GM21390 (cell line): ENCODE measurements around the gene NWD2.

ENCODE experiments used
- ATAC-seq: cut with Tn5 transposase; IDR thresholded peaks from one replicate; pipeline ENCODE4 v1.9.1; 2021; ENCODE audit not compliant: unreplicated experiment

Gene NWD2

DNA sequence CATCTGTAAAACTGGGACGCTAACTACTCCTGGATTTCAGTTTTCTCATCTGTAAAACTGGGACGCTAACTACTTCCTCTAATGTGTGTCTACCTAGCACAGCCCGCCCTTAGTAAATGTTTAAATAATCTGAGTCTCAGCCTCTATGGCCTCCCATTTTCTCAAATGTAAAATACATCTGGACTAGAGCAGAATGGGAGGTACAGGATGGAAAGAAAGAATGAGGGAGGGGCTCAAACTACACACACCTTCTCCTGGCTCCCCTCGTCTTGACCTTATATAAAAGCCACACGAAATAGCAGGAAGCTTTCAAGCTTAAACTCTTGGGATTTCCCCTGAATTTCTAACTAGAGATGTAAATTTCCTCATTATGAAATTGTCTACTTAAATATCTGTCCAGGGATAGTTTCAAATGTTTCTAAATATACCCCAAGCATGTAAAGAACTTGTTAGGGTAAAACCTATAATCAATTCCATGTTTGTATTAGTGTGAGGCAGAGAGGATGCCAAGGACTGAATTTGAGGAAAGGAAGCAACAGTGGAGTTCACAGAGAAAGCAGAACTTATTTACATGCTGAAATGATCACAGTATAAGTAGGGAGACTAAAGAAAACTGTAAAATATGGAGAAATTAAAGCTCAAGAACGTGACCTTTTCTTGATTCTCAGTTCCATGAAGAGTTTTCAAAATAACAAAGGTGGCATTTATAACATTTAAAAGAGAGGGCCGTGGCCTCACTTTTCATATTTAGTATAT is 220.0 kb downstream of the NWD2 start:
- ATAC-seq: no peak

- ATAC-seq: no peak
Measured at GRCh38 chr4:37465296-37465695, 220.8 kb downstream of the NWD2 start.

DNA sequence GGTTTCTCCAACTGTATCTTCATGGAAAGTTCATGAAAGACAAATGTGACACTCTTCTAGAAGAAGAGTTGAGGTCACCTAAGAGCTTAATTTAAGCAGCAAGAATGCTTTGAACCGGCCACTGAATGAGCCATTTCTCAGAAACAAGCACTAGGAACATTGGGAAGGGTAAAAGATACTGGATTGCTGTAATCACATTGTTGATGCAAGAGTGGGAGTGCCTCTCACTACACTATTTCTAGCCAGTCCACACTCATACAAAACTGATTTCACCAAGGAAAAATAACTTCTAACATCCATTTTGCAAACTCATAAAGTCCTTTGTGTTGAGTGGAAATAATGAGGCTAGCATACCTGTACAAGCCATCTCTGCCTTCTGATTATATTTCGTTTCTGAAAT is 221.3 kb downstream of the NWD2 start:
- ATAC-seq: no peak

DNA sequence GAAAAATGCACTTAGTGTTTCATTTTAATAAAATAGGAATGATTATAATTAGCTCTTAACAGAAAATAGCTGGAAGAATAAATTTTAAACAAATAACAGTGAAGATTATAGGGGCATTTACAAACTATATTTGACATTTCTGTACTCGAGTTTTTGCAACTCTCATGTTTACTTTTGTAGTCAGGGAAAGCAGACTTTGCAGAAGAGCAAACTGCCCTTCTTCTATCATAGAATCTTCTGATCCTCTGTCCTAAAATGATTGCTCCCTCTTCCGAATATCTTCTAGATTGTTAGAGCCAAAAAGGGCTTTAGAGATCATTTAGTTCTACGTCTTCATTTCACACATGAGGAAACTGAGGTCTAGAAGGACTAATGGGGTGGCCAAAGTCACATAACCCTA is 222.7 kb downstream of the NWD2 start:
- ATAC-seq: no peak

DNA sequence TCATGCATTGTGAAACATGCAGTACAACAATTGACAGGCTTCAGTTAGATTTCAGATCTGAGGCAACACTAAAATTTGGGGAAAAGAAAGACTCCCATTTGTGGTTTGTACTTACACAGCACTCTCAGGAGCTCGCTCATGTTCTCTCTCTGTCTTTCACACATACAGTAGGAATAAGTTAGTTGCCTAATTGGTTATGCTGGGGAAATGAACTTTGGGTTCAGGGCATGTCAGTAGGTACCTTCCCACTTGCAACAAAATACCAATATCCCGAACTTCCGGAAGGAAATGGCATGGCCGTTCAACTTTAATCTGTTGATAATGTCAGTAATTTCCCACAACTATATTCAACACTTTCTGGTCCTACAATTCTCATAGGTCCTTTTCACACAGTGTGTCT is 223.3 kb downstream of the NWD2 start:
- no peak for ATAC-seq

GRCh38 chr4:37469286-37469685 is 224.7 kb downstream of the NWD2 start:
- ATAC-seq: no peak

DNA sequence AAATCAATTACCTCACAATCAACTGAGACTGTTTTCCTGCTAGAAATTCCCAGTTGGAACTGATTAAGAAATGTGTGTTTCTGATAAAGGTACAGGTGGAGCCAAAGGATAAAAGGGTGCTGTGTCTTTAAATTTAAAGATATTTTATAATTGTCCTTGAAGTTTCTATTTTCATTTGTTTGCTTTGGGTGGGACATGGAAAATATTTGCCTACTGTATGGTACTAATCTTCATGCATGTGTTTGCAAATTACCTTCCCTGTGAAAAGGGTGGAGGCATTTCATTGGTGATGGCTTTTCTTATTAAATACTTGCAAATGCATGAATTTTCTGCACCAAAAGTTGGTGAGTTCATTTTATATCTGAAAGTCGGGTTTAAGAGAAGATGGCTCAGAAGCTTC is 225.7 kb downstream of the NWD2 start:
- ATAC-seq: no peak

GRCh38 chr4:37471093-37471492 is 226.6 kb downstream of the NWD2 start:
- no peak for ATAC-seq

GRCh38 chr4:37471971-37472370 is 227.4 kb downstream of the NWD2 start:
- ATAC-seq: no peak

DNA sequence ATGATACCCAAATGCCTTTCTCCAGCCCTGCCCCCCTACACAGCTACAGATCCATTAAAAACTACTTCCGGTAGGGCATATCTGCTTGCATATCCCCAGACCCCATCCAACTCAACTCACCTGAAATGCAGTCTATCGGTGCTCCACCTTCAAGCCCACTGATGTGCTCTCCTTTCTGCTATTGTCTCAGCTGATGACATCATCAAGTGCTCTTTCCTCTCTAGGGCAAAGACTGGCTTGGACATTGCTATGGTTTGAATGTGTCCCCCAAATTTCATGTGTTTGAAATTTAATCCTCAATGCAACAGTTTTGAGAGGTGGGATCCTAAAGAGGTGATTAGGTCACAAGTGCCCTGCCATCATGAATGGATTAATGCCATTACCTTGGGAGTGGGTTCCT is 229.3 kb downstream of the NWD2 start:
- no peak for ATAC-seq

DNA sequence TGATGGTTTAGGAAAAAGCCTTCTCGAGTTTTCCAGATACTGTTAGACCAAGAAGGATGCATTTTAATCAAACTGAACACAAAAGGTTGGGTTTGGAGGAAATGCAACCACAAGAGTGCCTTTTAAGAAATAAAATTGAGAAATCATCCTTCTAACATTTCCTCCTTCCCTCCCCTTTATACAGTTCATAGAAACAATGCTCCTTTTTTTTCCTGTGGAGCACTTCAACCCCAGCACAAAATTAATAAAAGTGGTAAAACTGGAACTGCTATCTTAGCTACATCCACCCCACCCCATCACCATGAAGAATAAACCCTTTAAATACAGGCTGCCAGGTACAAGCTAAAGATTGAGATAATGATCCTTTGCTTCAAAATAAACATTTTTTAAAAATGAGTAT is 230.5 kb downstream of the NWD2 start:
- ATAC-seq: no peak

GRCh38 chr4:37475776-37476175 is 231.2 kb downstream of the NWD2 start:
- ATAC-seq: no peak

GRCh38 chr4:37476256-37476655 is 231.7 kb downstream of the NWD2 start:
- no peak for ATAC-seq

- ATAC-seq: no peak
Measured at GRCh38 chr4:37476691-37477090, 232.1 kb downstream of the NWD2 start.

DNA sequence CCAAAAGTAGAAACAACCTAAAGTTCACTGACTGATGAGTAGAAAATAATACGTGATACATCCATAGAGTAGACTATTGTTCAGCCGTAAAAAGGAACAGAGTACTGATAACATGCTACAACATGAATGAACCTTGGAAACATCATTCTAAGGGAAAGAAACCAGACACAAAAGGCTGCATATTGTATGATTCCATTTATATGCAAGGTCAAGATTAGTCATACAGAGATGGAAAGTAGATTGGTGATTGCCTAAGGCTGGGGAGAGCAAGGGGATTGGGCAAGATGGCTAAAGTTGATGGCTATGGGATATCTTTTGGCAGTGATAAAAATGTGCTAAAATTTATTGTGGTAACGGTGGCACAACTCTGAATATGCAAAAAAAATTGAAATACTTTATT is 232.6 kb downstream of the NWD2 start:
- ATAC-seq: no peak

DNA sequence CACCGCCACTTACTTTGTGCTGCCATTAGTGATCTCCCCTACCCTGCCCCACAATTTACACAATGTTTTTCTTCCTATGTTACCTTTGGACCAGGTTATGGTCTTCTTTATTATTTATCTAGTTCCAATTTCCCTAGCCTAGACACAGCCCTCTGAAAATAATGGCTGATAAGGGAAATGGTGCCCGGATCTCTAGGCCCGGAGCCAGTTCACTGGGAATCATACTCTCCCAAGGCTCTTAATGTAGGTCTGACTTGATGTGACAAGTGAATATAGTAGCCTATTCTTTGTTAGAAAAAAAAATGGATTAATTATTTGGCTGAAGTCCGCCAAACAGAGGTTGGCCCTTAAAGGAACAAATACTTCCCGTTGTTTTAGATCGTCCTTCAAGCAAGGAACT is 233.6 kb downstream of the NWD2 start:
- ATAC-seq: no peak

DNA sequence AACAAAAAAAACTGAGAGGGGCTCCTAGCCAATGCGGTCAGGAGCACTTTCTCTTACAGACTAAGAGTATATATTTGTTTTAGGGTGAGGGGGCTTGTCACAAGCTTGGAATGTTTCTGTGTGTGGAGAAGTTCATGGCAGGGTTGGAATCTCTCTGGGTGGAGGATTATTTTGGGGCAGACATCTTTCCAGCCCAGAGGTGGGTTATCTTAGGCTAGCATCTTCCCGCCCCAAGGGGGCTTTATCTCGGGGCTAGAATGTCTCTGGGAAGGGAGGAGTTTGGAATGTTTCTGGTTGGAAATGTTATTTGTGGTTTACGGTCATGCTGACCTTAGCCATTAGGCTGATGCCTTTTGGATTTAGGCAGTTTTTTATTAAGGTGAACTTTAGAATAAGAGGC is 236.0 kb downstream of the NWD2 start:
- no peak for ATAC-seq

- no peak for ATAC-seq
Measured at GRCh38 chr4:37481547-37482122, 237.1 kb downstream of the NWD2 start.

DNA sequence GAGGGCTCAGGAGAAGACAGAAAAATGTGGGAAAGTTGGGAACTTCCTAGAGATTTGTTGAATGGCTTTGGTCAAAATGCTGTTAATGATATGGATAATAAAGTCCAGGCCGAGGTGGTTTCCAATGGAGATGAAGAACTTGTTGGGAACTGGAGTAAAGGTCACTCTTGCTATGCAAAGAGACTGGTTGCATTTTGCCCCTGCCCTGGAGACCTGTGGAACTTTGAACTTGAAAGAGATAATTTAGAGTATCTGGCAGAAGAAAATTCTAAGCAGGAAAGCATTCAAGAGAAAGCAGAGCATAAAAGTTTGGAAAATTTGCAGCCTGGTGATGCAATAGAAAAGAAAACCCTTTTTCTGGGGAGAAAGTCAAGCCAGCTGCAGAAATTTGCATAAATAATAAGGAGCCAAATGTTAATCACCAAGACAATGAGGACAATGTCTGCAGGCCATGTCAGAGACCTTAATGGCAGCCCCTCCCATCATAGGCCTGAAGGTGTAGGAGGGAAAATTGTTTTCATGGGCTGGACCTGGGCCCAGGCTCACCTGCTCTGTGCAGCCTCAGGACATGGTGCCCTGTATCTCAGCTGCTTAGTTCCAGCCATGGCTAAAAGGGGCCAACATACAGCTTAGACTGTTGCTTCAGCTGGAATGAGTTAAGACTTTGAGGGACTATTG is 237.8 kb downstream of the NWD2 start:
- no peak for ATAC-seq

DNA sequence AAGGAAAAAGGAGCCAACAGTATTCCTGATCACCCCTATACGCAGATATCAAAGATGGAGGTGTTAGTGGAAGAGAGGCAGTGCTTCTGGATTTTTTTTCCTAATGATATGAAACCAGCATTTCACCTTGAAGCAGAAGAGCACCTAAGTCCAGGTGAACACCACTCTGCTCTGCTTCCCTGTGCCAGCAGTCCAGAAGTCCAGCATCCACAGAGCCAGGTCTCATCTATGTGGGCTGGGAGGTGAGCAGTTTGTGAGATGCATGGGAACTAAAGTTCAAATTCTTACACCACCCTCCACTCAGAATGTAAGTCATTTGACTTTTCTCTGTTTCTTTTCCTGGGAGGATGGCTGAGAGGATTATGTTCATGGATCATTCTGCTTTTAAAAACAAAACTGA is 239.1 kb downstream of the NWD2 start:
- ATAC-seq: no peak

- no peak for ATAC-seq
Measured at GRCh38 chr4:37486166-37486565, 241.6 kb downstream of the NWD2 start.

DNA sequence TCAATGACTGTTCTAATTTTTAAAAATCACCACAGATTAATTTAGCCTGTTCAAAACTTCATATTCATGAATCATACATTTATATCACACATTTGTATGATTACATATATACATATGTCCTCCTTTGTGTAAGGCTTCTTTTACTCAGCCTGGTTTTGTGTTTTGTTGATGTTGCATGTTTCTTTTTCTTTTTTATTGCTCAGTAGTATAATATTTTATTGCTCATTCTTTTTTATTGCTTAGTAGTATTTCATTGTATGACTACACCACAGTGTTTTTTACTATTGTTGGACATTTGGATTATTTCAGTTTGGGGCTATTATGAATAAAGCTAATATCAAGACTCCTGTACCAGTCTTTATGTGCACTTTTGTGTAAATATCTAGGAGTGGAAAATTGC is 243.1 kb downstream of the NWD2 start:
- no peak for ATAC-seq
